A549 treated with AZD2906 at 1 μM for 4 hours (cell line): ENCODE results near the gene GAREM1. TPM values are rescaled to one million over a fixed set of nuclear protein-coding genes. Genes with fewer than 3 reads are reported as not detected.

Source experiments
- total RNA-seq: library from RNA; stranded (reverse); fragments of 200-300 nt; extraction: Qiagen RNA extraction; gene quantifications from 5 replicates; pipeline ENCODE4 v1.2.3, GENCODE V29; 2022

The GAREM1 gene
- 5.1 to 5.8 TPM (median 5.5 TPM) in 5 replicates for total RNA-seq

DNA sequence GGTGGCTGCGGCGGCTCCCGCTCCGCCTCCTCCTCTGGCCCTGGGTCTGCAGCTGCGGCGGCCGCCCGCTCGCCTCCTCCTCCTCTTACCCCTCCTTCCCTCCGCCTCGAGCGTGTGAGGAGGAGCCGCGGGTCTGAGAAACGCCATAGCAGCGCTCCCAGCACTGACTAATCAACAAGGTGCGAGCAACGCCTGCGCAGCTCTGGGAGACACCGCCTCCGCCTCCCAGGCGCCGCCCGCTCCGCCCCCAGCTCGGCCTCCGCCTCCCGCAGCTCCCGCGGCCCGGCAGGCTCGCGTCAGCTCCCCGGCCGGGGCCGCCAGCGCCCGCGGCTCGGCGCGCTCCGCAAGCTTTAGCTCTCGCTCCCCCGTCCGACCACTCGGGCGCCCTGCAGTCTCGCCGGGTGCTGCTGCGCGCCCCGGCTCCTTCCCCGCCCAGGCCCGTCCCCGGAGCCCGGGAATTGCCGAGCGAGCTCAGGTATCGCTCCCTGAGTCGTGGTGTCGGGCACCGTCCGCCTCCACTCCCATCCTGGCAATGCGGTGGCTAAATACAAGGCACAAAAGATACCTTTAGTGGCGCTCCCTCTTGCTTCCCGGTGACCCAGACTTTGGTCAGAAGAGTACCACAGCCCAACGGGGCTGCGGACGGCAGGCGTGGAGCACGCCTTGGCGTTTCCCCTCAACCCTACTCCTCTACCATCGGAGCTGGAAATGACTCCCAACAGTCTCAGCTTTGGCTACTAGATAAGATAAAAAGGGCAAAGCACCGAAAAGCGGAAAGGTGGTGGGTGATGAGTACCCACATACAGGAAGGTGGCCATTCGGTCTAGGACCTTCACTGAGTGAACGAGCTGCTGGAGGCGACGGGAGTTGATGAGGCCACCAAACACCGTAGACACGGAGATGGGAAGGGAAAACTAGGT, at the start of gene GAREM1:
Gene GAREM1, minus strand, starts transcription at position 169 of the 920 bp plus-strand sequence. CDS start 454 bp downstream, outside the sequence.

